Measurements from ENCODE around the gene SYTL3. TPM values are rescaled to one million over a fixed set of nuclear protein-coding genes. Genes with fewer than 3 reads are reported as not detected.

The SYTL3 gene
- total RNA-seq, 1 donor from 2014 or later, result 8.7 TPM

DNA sequence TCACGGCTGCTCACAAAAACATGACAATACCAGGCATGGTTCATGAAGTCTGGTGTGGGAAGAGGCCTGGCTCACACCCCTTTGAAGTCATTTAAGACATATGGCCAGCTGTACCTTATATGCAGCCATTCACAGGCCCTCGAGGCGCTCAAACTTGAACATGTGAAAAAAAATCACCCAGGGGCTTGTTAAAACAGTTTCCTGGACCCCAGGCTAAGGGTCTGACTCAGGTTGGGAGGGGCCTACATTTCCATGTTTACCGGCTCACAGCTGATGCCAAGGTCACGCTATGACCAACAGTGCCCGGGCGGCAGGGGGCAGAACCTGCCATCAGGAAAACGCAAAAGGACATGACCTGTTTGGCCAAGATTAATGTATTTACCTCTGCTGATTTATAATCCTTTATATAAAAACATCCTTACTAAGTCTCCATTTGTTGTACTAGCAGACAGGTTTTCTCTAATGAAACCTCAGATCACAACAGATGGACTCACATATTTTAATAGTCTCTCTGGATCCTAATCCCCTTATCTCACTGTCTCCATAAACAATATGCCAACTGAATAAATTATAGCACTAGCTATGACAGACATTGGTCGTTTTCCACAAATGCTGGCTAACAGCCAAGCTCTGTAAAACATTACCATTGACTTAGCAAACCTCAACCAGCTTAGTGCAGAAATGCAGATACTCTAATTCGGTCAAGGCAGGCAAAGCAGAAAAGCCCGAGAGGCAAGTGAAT lies 149.4 kb downstream of the SYTL3 start:
- Histone ChIP-seq H3K27me3 (no peaks in the 10 kb centered on the region), H3K4me3 (no peak overlapping the region), H3K27ac (peak overlapping the region; percentile 51), H3K9me3 (no peaks in the 10 kb centered on the region), H3K36me3 (no peaks in the 10 kb centered on the region), H3K4me1 (peaks cover 85% of the 10 kb centered on the region)
- intact Hi-C loops (cut with DNase I), result no loop called here
- DNase-seq (no peak), ATAC-seq (peak; percentile 30)
- no peak for TF ChIP-seq CTCF (IDR thresholded peaks at IDR 0.05)

- Histone ChIP-seq H3K27ac (no peak overlapping the region), H3K27me3 (no peaks in the 10 kb centered on the region), H3K36me3 (no peaks in the 10 kb centered on the region), H3K9me3 (no peaks in the 10 kb centered on the region), H3K4me3 (no peak overlapping the region), H3K4me1 (peaks cover 72% of the 10 kb centered on the region)
- no peak for TF ChIP-seq CTCF (IDR thresholded peaks at IDR 0.05)
- ATAC-seq (no peak), DNase-seq (no peak)
- intact Hi-C loops (cut with DNase I), result no loop called here
Observed at GRCh38 chr6:158801655-158802294, 151.9 kb downstream of the SYTL3 start.

GRCh38 chr6:158803733-158804143 lies 153.9 kb downstream of the SYTL3 start:
- TF ChIP-seq CTCF (IDR thresholded peaks at IDR 0.05), result no peak
- DNase-seq (no peak), ATAC-seq (peak; percentile 66)
- intact Hi-C loops (cut with DNase I), result no loop called here
- H3K9me3 ChIP-seq, result no peaks in the 10 kb centered on the region
- H3K27me3 ChIP-seq, result no peaks in the 10 kb centered on the region
- peaks cover 11% of the 10 kb centered on the region for H3K36me3 ChIP-seq
- H3K4me3 ChIP-seq, result peak overlapping the region; percentile 19
- H3K27ac ChIP-seq, result peak overlapping the region; percentile 75
- peaks cover 58% of the 10 kb centered on the region for H3K4me1 ChIP-seq

- Histone ChIP-seq H3K36me3 (peaks cover 13% of the 10 kb centered on the region), H3K9me3 (no peaks in the 10 kb centered on the region), H3K4me1 (peaks cover 58% of the 10 kb centered on the region), H3K4me3 (peak overlapping the region; percentile 19), H3K27me3 (no peaks in the 10 kb centered on the region), H3K27ac (peak overlapping the region; percentile 75)
- no peak for TF ChIP-seq CTCF (IDR thresholded peaks at IDR 0.05)
- ATAC-seq (no peak), DNase-seq (no peak)
- intact Hi-C loops (cut with DNase I), result no loop called here
Observed at GRCh38 chr6:158804207-158804606, 154.4 kb downstream of the SYTL3 start.

DNA sequence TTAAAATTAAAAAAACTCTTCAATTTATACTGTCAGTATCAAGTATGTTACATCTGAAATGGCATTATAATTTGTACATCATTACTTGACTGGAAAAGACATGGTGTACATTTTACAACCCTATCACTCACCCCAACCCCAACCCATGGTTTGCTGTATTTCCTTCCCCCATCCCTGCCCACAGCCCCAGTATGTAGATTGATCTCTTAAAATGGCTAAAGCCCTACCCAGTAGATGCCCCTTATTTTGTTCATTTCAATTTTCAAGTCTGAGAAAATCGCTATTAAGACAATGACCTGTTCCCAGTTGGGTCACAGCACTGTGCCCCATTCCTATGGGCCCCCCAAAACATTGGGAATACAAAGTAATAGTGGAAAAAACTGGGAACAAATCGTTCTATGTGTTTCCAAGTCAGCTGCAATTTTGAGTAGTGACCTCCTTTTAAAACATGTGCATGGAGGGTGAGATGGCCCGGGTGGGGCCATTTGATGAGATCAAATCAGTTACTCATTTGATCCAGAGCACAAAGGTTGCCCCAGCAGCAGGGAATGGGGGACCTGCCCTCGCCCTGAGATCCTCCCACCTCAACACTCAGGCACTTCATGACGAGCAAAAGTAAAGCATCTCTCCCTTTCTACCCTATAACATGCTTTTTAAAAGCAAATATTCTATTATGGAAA lies 156.0 kb downstream of the SYTL3 start:
- H3K4me1 ChIP-seq, result peaks cover 61% of the 10 kb centered on the region
- no peaks in the 10 kb centered on the region for H3K9me3 ChIP-seq

More for the DNA sequence above, 156.0 kb downstream of the SYTL3 start:
- Histone ChIP-seq H3K27ac (no peak overlapping the region), H3K4me3 (no peak overlapping the region), H3K36me3 (peaks cover 13% of the 10 kb centered on the region), H3K27me3 (no peaks in the 10 kb centered on the region)
- ATAC-seq (no peak), DNase-seq (no peak)
- intact Hi-C loops (cut with DNase I), result no loop called here
- TF ChIP-seq CTCF (IDR thresholded peaks at IDR 0.05), result no peak
